Endothelial cell of umbilical vein (primary cell): Measurements from ENCODE around the gene NDUFS8. TPM values are rescaled to one million over a fixed set of nuclear protein-coding genes. Genes with fewer than 3 reads are reported as not detected.

ENCODE experiments used
- BruUV-seq: library from RNA; stranded (reverse); fragments of 400-500 nt; replicated peaks from 2 replicates; lab custom pipeline; 2021; lab: Mats Ljungman, UMichigan
- CTCF ChIA-PET: fragments of 300-600, 350-600 bp; sonication (Branson Sonifier 250); formaldehyde crosslinking; loops from one replicate; lab custom pipeline; 2021; ENCODE audit warnings: antibody characterized with exemption, inconsistent platforms; lab: Charles Lee
- POLR2A ChIA-PET: fragments of 300-600, 350-600 bp; sonication (Branson Sonifier 250); formaldehyde crosslinking; loops from one replicate; lab custom pipeline; 2021; ENCODE audit warnings: antibody characterized with exemption, inconsistent platforms; lab: Charles Lee
- DNase-seq: peaks from one replicate; pipeline ENCODE4 v3.0.0-alpha.2; 2011; ENCODE audit warnings: low read depth, low spot score
- FAIRE-seq: peaks from 2 replicates; lab custom pipeline; 2011; peaks lifted over from hg19 to GRCh38; lab: Jason Lieb, UNC
- H2AFZ ChIP-seq: 2 replicates; pipeline ENCODE4 v1.6.0; 2012; ENCODE audit warnings: low read depth, low read length, control low read depth, inconsistent platforms
- H3K27ac ChIP-seq: 2 replicates; pipeline ENCODE4 v1.5.1; 2011; ENCODE audit warnings: low read depth, mild to moderate bottlenecking, control low read depth, low read length, moderate library complexity; ENCODE audit not compliant: insufficient read depth
- H3K27me3 ChIP-seq, 2 experiments: 2 replicates each; pipeline versions ENCODE4 v1.6.0 to v1.6.1; 2011; ENCODE audit warnings: low read length in 2 of 2, mixed read lengths in 1 of 2; ENCODE audit not compliant: control insufficient read depth in 2 of 2, insufficient read depth in 2 of 2
- H3K36me3 ChIP-seq, 2 experiments: 2 replicates in 1 of 2; 3 replicates in 1 of 2; pipeline ENCODE4 v1.5.1; 2011; ENCODE audit warnings: low read length in 2 of 2, mild to moderate bottlenecking in 1 of 2, moderate library complexity in 1 of 2; ENCODE audit not compliant: control insufficient read depth in 2 of 2, insufficient read depth in 2 of 2; ENCODE audit errors: extremely low read depth in 1 of 2
- H3K4me1 ChIP-seq: 3 replicates; pipeline ENCODE4 v1.5.1; 2011; ENCODE audit warnings: mild to moderate bottlenecking, low read length; ENCODE audit not compliant: control insufficient read depth, insufficient read depth; ENCODE audit errors: extremely low read depth
- H3K4me2 ChIP-seq: 2 replicates; pipeline ENCODE4 v1.6.1; 2011; ENCODE audit warnings: low read length, control low read depth, mixed read lengths; ENCODE audit not compliant: insufficient read depth
- H3K4me3 ChIP-seq, 3 experiments: fragments of 200-600 bp in 1 of 3; sonication (generic), shearing (Covaris generic) in 1 of 3; replicated peaks in 1 of 3; 2 replicates each; pipeline ENCODE4 v1.5.1; 2011 to 2016; ENCODE audit warnings: control low read depth in 3 of 3, low read length in 3 of 3, mild to moderate bottlenecking in 2 of 3, inconsistent platforms in 1 of 3, low read depth in 1 of 3, moderate library complexity in 1 of 3; ENCODE audit not compliant: insufficient read depth in 1 of 3
- H3K79me2 ChIP-seq: 2 replicates; pipeline ENCODE4 v1.6.0; 2012; ENCODE audit warnings: low read length, inconsistent platforms; ENCODE audit not compliant: control insufficient read depth, insufficient read depth
- H3K9ac ChIP-seq: replicated peaks from 2 replicates; pipeline ENCODE3; 2011; ENCODE audit warnings: low read length, control low read depth; ENCODE audit not compliant: insufficient read depth; ENCODE audit errors: extremely low read depth
- H3K9me1 ChIP-seq: replicated peaks from 3 replicates; pipeline ENCODE4 v1.6.0; 2011; ENCODE audit warnings: mild to moderate bottlenecking, low read length; ENCODE audit not compliant: control insufficient read depth, insufficient read depth; ENCODE audit errors: extremely low read depth
- H3K9me3 ChIP-seq: replicated peaks from 2 replicates; pipeline ENCODE4 v1.5.1; 2012; ENCODE audit warnings: low read length, inconsistent platforms; ENCODE audit not compliant: control insufficient read depth, insufficient read depth
- H4K20me1 ChIP-seq: replicated peaks from 2 replicates; pipeline ENCODE3; 2011; ENCODE audit warnings: mild to moderate bottlenecking, low read length; ENCODE audit not compliant: control insufficient read depth, insufficient read depth; ENCODE audit errors: extremely low read depth
- CTCF ChIP-seq, 2 donors: IDR thresholded peaks; 1 replicate in 1 of 2; 2 replicates in 1 of 2; pipeline ENCODE4 v1.5.1; 2011; ENCODE audit warnings: low read length in 2 of 2, mild to moderate bottlenecking in 2 of 2, moderate library complexity in 2 of 2, control low read depth in 1 of 2, inconsistent platforms in 1 of 2, low read depth in 1 of 2; ENCODE audit not compliant: insufficient read depth in 1 of 2; ENCODE audit errors: extremely low read depth in 1 of 2
- FOS ChIP-seq: IDR thresholded peaks from 2 replicates; pipeline ENCODE4 v1.6.1; 2011; ENCODE audit warnings: mild to moderate bottlenecking, low read length, moderate library complexity, borderline replicate concordance; ENCODE audit not compliant: insufficient read depth
- GATA2 ChIP-seq: IDR thresholded peaks from 2 replicates; pipeline ENCODE4 v1.7.0; 2011; ENCODE audit warnings: low read depth, mild to moderate bottlenecking, moderate library complexity, mixed read lengths, low read length; ENCODE audit not compliant: insufficient read length, insufficient read depth
- JUN ChIP-seq: IDR thresholded peaks from 2 replicates; pipeline ENCODE4 v1.6.1; 2011; ENCODE audit warnings: borderline replicate concordance, low read depth; ENCODE audit not compliant: insufficient read length, insufficient read depth
- MYC ChIP-seq: IDR thresholded peaks from one replicate; pipeline ENCODE4 v1.6.1; 2011; ENCODE audit warnings: mild to moderate bottlenecking, low read depth, low read length
- POLR2A ChIP-seq: IDR thresholded peaks from 2 replicates; pipeline ENCODE4 v1.6.1; 2012; ENCODE audit warnings: low read depth, mild to moderate bottlenecking, control low read depth, low read length
- POLR2AphosphoS5 ChIP-seq: IDR thresholded peaks from 2 replicates; pipeline ENCODE4 v1.6.1; 2012; ENCODE audit warnings: low read depth, mild to moderate bottlenecking, control low read depth, low read length, moderate library complexity; ENCODE audit not compliant: insufficient read depth
- dilution Hi-C: fragments of 300-500 bp; cut with MboI; formaldehyde crosslinking; loops from one replicate; pipeline ENCODE4 v1.15.0; 2019; ENCODE audit warnings: low sequenced_read_pairs; ENCODE audit not compliant: extremely low pct_ligation_motif_present
- intact Hi-C: fragments of 100-400 bp; cut with micrococcal nuclease; formaldehyde crosslinking; loops from one replicate; pipeline ENCODE4 v1.10.0; 2022
- polyA plus RNA-seq, 4 experiments: library from polyadenylated mRNA; depleted of rRNA in 3 of 4; stranded (reverse) in 3 of 4; unstranded in 1 of 4; fragments of >200 nt; gene quantifications; 2 replicates each; pipeline versions ENCODE4 v1.2.1 to v1.2.3, GENCODE V29; 2011 to 2012; ENCODE audit warnings: missing spikeins in 1 of 4
- total RNA-seq: library from RNA; stranded (reverse); gene quantifications from 2 replicates; pipeline ENCODE4 v1.2.3, GENCODE V29; 2021
- TF ChIP-seq, protein P1 (sequence below): IDR thresholded peaks from 2 replicates; pipeline ENCODE4 v1.6.1; 2011; ENCODE audit not compliant: insufficient read depth, insufficient read length

Gene NDUFS8
- total and polyA plus RNA-seq, 2 donors (not counting 3 experiments of a cell fraction or from before 2014, with no cell fraction given) = 166 to 170 TPM

DNA sequence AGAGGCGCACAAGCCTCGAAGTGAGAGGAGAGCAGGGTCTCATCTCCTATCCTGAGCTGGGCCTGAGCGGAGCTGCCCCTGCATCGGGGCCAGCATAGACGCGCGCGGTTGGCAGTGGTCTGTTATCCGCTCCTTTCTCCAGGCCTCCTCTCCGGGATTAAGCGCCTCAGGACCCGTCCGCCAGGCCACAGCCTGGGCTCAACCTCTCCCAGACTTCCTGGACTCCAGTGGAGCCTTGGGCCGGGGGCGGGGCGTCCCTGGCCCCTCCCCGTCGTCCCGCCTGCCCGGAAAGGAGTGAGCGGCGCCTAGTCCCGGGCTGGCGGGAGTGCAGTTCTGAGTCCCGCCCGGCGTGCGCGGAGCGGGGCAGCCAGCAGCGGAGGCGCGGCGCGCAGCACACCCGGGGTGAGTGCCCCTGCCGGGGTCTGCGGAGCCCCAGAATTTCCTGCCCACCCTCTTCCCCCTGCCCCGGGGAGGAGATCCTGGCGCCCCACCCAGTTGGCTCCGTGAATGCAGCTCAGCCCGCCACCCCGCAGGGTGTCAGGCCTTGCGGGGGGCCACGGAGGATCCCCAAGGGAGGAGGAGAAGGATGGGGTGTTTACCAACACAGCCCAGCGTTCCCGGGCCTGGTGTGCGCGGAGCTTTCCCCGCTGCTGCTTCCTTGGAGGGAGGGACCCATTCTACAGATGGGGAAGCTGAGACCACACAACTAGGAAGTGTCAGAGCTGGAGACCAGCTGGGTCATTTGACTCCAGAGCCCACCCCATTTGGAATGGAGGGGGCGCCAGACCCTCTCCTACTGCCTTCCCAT is 8.4 kb downstream of the NDUFS8 start, which contains the start of gene TCIRG1:
Gene TCIRG1 (plus strand): TSS at position 308 of the 808 bp plus-strand sequence. CDS start 2,247 bp downstream, outside the sequence.
- DNase-seq = peak; percentile 88
- peaks cover 0 to 21% of the 10 kb centered on the region in 2 experiments for H3K36me3 ChIP-seq
- ChIA-PET CTCF (interaction anchor here (1.2 to 1.8 kb wide), 2 partner anchors 9 to 13 kb away, joined by 3 to 4 read pairs; partner anchors contain the start of gene NDUFS8), POLR2A (interaction anchor here (1.2 to 1.3 kb wide), 2 partner anchors 89 to 125 kb away, joined by 3 to 7 read pairs; no protein-coding TSS in a partner anchor)
- H3K4me1 ChIP-seq = peaks cover 20% of the 10 kb centered on the region
- H3K4me3 ChIP-seq = peak within 1 kb of the TSS; percentile 47 to 58 (median 58)
- H3K4me2 ChIP-seq = peak within 1 kb of the TSS; percentile 84
- TF ChIP-seq, protein P1, sequence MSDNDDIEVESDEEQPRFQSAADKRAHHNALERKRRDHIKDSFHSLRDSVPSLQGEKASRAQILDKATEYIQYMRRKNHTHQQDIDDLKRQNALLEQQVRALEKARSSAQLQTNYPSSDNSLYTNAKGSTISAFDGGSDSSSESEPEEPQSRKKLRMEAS = no peak
- TF ChIP-seq JUN (no peak), GATA2 (no peak), CTCF (IDR thresholded peaks at IDR 0.05; ENCODE audit: extremely low read depth in 1 of 2, insufficient read depth in 1 of 2, low read depth in 1 of 2, low read length in 2 of 2) (no peak), MYC (peak; percentile 17), FOS (no peak), POLR2A (peak; percentile 98), POLR2AphosphoS5 (peak; percentile 92)
- H2AFZ ChIP-seq = peak within 1 kb of the TSS; percentile 0
- FAIRE-seq = peak; percentile 80
- H3K79me2 ChIP-seq = peaks cover 24% of the 10 kb centered on the region
- dilution Hi-C loops = no loop called here
- peak within 1 kb of the TSS; percentile 51 for H3K27ac ChIP-seq
- no peaks in the 10 kb centered on the region for H4K20me1 ChIP-seq
- TSS peak; percentile 31 for BruUV-seq
- peak within 1 kb of the TSS; percentile 73 for H3K9ac ChIP-seq
- no peaks in the 10 kb centered on the region for H3K9me3 ChIP-seq
- intact Hi-C loops = loop anchor here (1.0 to 5.0 kb wide), 2 partner anchors 9 to 168 kb away; partner anchors contain the start of gene NDUFS8
- H3K9me1 ChIP-seq = no peaks in the 10 kb centered on the region
- H3K27me3 ChIP-seq = no peaks in the 10 kb centered on the region
